HEK293 (cell line): Measurements from ENCODE around the gene NPW.
A peak's percentile ranks its signal among the peaks of the same experiment; 100 is the strongest.

Source experiments
- CTCF ChIA-PET: fragments of 350-600 bp; formaldehyde crosslinking; extraction: SDS; loops from one replicate; lab custom pipeline; 2021; ENCODE audit warnings: antibody characterized with exemption; lab: Yijun Ruan, JAX
- POLR2A ChIA-PET: fragments of 300-600 bp; formaldehyde crosslinking; extraction: SDS; loops from one replicate; lab custom pipeline; 2020; ENCODE audit warnings: antibody characterized with exemption, inconsistent platforms; lab: Yijun Ruan, JAX
- H3K27ac ChIP-seq: fragments of 200-500 bp; sonication (Bioruptor generic); 2 replicates; pipeline ENCODE4 v1.5.1; 2014; ENCODE audit warnings: low read depth, low read length, control low read depth, inconsistent platforms; ENCODE audit errors: extremely low read depth
- H3K36me3 ChIP-seq, 2 experiments: fragments of 200-500 bp in 1 of 2; sonication (Bioruptor generic) in 1 of 2; 1 replicate in 1 of 2; 2 replicates in 1 of 2; pipeline ENCODE4 v1.5.1; 2014 to 2017; ENCODE audit warnings: inconsistent platforms in 2 of 2, low read length in 2 of 2; ENCODE audit not compliant: control insufficient read depth in 2 of 2, insufficient read depth in 1 of 2
- H3K4me1 ChIP-seq: fragments of 200-500 bp; sonication (Bioruptor generic); 2 replicates; pipeline ENCODE4 v1.5.1; 2014; ENCODE audit warnings: mild to moderate bottlenecking, low read length, inconsistent platforms; ENCODE audit not compliant: control insufficient read depth, insufficient read depth
- H3K4me3 ChIP-seq: 2 replicates; pipeline ENCODE4 v1.5.1; 2011; ENCODE audit warnings: low read depth, mild to moderate bottlenecking, control low read depth, low read length, moderate library complexity
- H3K9me3 ChIP-seq: fragments of 200-500 bp; sonication (Bioruptor generic); 2 replicates; pipeline ENCODE4 v1.5.1; 2014; ENCODE audit warnings: low read depth, low read length, inconsistent platforms; ENCODE audit not compliant: control insufficient read depth, insufficient read depth
- EGR2 ChIP-seq: fragments of 450-650 bp; formaldehyde crosslinking; IDR thresholded peaks from 2 replicates; pipeline ENCODE4 v1.5.1; 2016; ENCODE audit warnings: low read depth, missing biosample characterization, missing genetic modification characterization
- GLI2 ChIP-seq: fragments of 450-650 bp; formaldehyde crosslinking; IDR thresholded peaks from 2 replicates; pipeline ENCODE4; 2017; ENCODE audit warnings: missing biosample characterization, missing genetic modification characterization, low read depth, borderline replicate concordance
- KLF1 ChIP-seq: fragments of 450-650 bp; formaldehyde crosslinking; IDR thresholded peaks from 2 replicates; pipeline ENCODE4 v1.5.1; 2016; ENCODE audit warnings: missing biosample characterization, missing genetic modification characterization
- RBAK ChIP-seq: fragments of 450-650 bp; formaldehyde crosslinking; IDR thresholded peaks from 2 replicates; pipeline ENCODE4 v1.5.1; 2016; ENCODE audit warnings: missing biosample characterization, missing genetic modification characterization
- SP7 ChIP-seq: fragments of 450-650 bp; formaldehyde crosslinking; IDR thresholded peaks from 2 replicates; pipeline ENCODE4 v1.5.1; 2016; ENCODE audit warnings: missing biosample characterization, missing genetic modification characterization
- YY1 ChIP-seq: fragments of 450-650 bp; formaldehyde crosslinking; IDR thresholded peaks from 2 replicates; pipeline ENCODE4 v1.5.1; 2018; ENCODE audit warnings: missing biosample characterization, missing genetic modification characterization
- ZFHX2 ChIP-seq: fragments of 450-650 bp; formaldehyde crosslinking; conservative IDR thresholded peaks from 2 replicates; pipeline ENCODE4 v1.5.1; 2016; ENCODE audit warnings: missing biosample characterization, missing genetic modification characterization
- ZNF114 ChIP-seq: fragments of 450-650 bp; formaldehyde crosslinking; IDR thresholded peaks from 2 replicates; pipeline ENCODE4 v1.5.0; 2017; ENCODE audit warnings: missing biosample characterization, missing genetic modification characterization
- ZNF133 ChIP-seq: fragments of 450-650 bp; formaldehyde crosslinking; IDR thresholded peaks from 2 replicates; pipeline ENCODE4 v1.5.1; 2016; ENCODE audit warnings: missing biosample characterization, missing genetic modification characterization
- ZNF174 ChIP-seq: fragments of 450-650 bp; formaldehyde crosslinking; IDR thresholded peaks from 2 replicates; pipeline ENCODE4 v1.5.0; 2017; ENCODE audit warnings: missing biosample characterization, mild to moderate bottlenecking, missing genetic modification characterization
- ZNF184 ChIP-seq: fragments of 450-650 bp; IDR thresholded peaks from 2 replicates; pipeline ENCODE4 v1.5.1; 2018; ENCODE audit warnings: missing biosample characterization, mild to moderate bottlenecking, missing genetic modification characterization
- ZNF202 ChIP-seq: fragments of 450-650 bp; formaldehyde crosslinking; IDR thresholded peaks from 2 replicates; pipeline ENCODE4 v1.5.1; 2016; ENCODE audit warnings: missing biosample characterization, missing genetic modification characterization, borderline replicate concordance
- ZNF24 ChIP-seq: fragments of 450-650 bp; formaldehyde crosslinking; IDR thresholded peaks from 2 replicates; pipeline ENCODE4 v1.5.1; 2016; ENCODE audit warnings: missing biosample characterization, missing genetic modification characterization
- ZNF423 ChIP-seq: fragments of 450-650 bp; formaldehyde crosslinking; IDR thresholded peaks from 2 replicates; pipeline ENCODE4 v1.5.1; 2016; ENCODE audit warnings: missing biosample characterization, missing genetic modification characterization
- ZNF48 ChIP-seq: fragments of 450-650 bp; formaldehyde crosslinking; IDR thresholded peaks from 2 replicates; pipeline ENCODE4 v1.5.1; 2016; ENCODE audit warnings: missing biosample characterization, missing genetic modification characterization
- ZNF521 ChIP-seq: fragments of 450-650 bp; formaldehyde crosslinking; IDR thresholded peaks from 2 replicates; pipeline ENCODE4 v1.5.1; 2017; ENCODE audit warnings: missing biosample characterization, mild to moderate bottlenecking, missing genetic modification characterization
- ZNF529 ChIP-seq: fragments of 450-650 bp; formaldehyde crosslinking; IDR thresholded peaks from 2 replicates; pipeline ENCODE4 v1.5.1; 2017; ENCODE audit warnings: missing genetic modification characterization, missing biosample characterization; ENCODE audit not compliant: insufficient replicate concordance
- ZNF560 ChIP-seq: fragments of 450-650 bp; formaldehyde crosslinking; IDR thresholded peaks from 2 replicates; pipeline ENCODE4 v1.5.1; 2017; ENCODE audit warnings: missing biosample characterization, missing genetic modification characterization, borderline replicate concordance
- ZNF596 ChIP-seq: fragments of 450-650 bp; IDR thresholded peaks from 2 replicates; pipeline ENCODE4 v1.5.0; 2018; ENCODE audit warnings: missing biosample characterization, mild to moderate bottlenecking, missing genetic modification characterization, moderate library complexity
- ZNF621 ChIP-seq: fragments of 450-650 bp; formaldehyde crosslinking; IDR thresholded peaks from 2 replicates; pipeline ENCODE4 v1.5.1; 2017; ENCODE audit warnings: missing biosample characterization, missing genetic modification characterization
- ZNF701 ChIP-seq: fragments of 450-650 bp; formaldehyde crosslinking; IDR thresholded peaks from 2 replicates; pipeline ENCODE4 v1.5.1; 2016; ENCODE audit warnings: missing biosample characterization, missing genetic modification characterization
- ZNF777 ChIP-seq: fragments of 450-650 bp; formaldehyde crosslinking; IDR thresholded peaks from 2 replicates; pipeline ENCODE4 v1.5.1; 2017; ENCODE audit warnings: missing biosample characterization, missing genetic modification characterization, borderline replicate concordance
- TF ChIP-seq, protein P1 (sequence below): fragments of 450-650 bp; IDR thresholded peaks from 2 replicates; pipeline ENCODE4 v1.5.1; 2018; ENCODE audit warnings: missing biosample characterization, missing genetic modification characterization
- TF ChIP-seq, protein P2 (sequence below): fragments of 450-650 bp; formaldehyde crosslinking; IDR thresholded peaks from 2 replicates; pipeline ENCODE4 v1.5.1; 2016; ENCODE audit warnings: missing biosample characterization, missing genetic modification characterization
- TF ChIP-seq, protein P3 (sequence below): fragments of 450-650 bp; formaldehyde crosslinking; IDR thresholded peaks from 2 replicates; pipeline ENCODE4 v1.5.1; 2016; ENCODE audit warnings: missing biosample characterization, missing genetic modification characterization

Gene NPW

DNA sequence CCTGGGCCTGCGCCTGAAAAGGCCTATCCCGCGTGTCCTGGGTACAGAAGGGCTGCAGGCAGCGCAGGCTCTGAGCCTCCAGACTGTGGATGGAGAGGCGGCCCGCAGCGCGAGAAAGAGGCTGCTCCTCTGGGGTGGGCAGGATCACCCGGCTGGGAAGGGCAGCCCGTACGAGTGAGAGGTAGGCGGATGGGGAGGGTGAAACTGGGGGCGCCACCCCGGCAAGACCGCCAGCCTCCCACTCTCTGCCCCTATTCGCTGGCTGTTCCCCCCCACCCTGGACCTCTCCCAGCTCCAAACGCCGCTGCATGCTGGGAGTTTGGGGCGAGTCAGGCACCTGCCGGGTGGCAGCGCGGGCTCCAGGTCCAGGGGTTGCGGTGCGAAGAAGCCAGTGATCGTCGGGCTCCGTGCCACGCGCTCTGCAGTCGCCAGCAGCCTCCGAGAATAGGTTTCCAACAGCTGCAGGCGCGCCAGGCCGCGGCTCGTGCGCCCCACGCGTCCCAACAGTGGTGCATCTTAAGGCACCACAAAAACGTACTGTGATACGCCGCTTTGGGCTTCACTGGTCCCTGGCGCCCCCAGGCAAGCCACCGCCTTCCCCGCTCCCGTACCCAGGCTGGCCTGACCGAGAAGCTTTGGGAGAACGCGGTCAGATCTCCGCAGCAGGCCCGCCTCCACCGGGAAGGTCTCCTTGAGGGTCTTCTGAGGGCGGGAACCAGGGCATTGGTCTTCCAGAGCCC, 39.4 kb upstream of the NPW start:
- no peak overlapping the region for H3K4me3 ChIP-seq

DNA sequence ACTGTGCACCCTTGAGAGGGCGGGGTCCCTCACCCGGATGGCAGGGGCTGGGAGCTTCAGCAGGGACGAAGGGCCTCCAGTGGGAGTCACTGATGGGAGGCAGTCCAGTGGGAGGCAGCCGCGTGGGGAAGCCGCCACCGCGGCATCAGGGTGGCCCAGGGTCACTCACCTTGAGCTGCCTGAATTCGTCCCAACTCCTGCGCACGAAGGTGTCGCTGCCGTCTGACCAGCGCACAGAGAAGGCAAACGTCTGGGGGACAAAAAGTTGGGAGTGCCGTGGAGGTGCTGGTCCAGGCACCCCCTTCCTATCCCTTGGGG, 38.9 kb upstream of the NPW start:
- ChIA-PET POLR2A (interaction anchor here (1.3 to 10.1 kb wide), 3 partner anchors 15 to 174 kb away, joined by 3 to 76 read pairs (median 8); partner anchors contain the start of genes MSRB1, RPS2 and TRAF7), CTCF (interaction anchor here (0.5 to 0.8 kb wide), 3 partner anchors 15 to 118 kb away, joined by 3 to 4 read pairs (median 3); no protein-coding TSS in a partner anchor)
- Histone ChIP-seq H3K4me1 (peaks cover 7% of the 10 kb centered on the region; the same call in 1 of the 2 replicates), H3K9me3 (no peaks in the 10 kb centered on the region), H3K27ac (no peak overlapping the region), H3K4me3 (no peak overlapping the region), H3K36me3 (peaks cover 0 to 47% of the 10 kb centered on the region in 2 experiments; a peak in 1 of 3 replicates)
- TF ChIP-seq ZNF621 (no peak), ZNF174 (tag by site-specific recombination) (no peak), ZNF114 (tag by site-specific recombination) (no peak)
- TF ChIP-seq, protein P1, sequence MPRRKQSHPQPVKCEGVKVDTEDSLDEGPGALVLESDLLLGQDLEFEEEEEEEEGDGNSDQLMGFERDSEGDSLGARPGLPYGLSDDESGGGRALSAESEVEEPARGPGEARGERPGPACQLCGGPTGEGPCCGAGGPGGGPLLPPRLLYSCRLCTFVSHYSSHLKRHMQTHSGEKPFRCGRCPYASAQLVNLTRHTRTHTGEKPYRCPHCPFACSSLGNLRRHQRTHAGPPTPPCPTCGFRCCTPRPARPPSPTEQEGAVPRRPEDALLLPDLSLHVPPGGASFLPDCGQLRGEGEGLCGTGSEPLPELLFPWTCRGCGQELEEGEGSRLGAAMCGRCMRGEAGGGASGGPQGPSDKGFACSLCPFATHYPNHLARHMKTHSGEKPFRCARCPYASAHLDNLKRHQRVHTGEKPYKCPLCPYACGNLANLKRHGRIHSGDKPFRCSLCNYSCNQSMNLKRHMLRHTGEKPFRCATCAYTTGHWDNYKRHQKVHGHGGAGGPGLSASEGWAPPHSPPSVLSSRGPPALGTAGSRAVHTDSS (tag by site-specific recombination): no peak

More for the DNA sequence above, 39.4 kb upstream of the NPW start:
- CTCF ChIA-PET: interaction anchor here (0.5 to 0.8 kb wide), 2 partner anchors 14 to 118 kb away, joined by 3 to 4 read pairs; no protein-coding TSS in a partner anchor
- Histone ChIP-seq H3K4me1 (peaks cover 7% of the 10 kb centered on the region; the same call in 1 of the 2 replicates), H3K27ac (no peak overlapping the region), H3K9me3 (no peaks in the 10 kb centered on the region), H3K36me3 (peaks cover 0 to 47% of the 10 kb centered on the region in 2 experiments; a peak in 1 of 3 replicates)
- TF ChIP-seq ZNF560 (tag by site-specific recombination): no peak
- TF ChIP-seq GLI2: no peak
- no peak for TF ChIP-seq ZNF777 (tag by site-specific recombination)
- TF ChIP-seq, protein P2, sequence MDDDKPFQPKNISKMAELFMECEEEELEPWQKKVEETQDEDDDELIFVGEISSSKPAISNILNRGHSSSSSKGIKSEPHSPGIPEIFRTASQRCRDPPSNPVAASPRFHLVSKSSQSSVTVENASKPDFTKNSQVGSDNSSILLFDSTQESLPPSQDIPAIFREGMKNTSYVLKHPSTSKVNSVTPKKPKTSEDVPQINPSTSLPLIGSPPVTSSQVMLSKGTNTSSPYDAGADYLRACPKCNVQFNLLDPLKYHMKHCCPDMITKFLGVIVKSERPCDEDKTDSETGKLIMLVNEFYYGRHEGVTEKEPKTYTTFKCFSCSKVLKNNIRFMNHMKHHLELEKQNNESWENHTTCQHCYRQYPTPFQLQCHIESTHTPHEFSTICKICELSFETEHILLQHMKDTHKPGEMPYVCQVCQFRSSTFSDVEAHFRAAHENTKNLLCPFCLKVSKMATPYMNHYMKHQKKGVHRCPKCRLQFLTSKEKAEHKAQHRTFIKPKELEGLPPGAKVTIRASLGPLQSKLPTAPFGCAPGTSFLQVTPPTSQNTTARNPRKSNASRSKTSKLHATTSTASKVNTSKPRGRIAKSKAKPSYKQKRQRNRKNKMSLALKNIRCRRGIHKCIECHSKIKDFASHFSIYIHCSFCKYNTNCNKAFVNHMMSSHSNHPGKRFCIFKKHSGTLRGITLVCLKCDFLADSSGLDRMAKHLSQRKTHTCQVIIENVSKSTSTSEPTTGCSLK (tag by site-specific recombination): no peak
- TF ChIP-seq EGR2 (tag by site-specific recombination): peak; percentile 49
- no peak for TF ChIP-seq YY1
- no peak for TF ChIP-seq ZNF521 (tag by site-specific recombination)
- 0 out of 2 replicates have a peak, but pooled peaks have one; percentile 13 for TF ChIP-seq KLF1 (tag by site-specific recombination)
- no peak for TF ChIP-seq RBAK (tag by site-specific recombination)
- TF ChIP-seq, protein P3, sequence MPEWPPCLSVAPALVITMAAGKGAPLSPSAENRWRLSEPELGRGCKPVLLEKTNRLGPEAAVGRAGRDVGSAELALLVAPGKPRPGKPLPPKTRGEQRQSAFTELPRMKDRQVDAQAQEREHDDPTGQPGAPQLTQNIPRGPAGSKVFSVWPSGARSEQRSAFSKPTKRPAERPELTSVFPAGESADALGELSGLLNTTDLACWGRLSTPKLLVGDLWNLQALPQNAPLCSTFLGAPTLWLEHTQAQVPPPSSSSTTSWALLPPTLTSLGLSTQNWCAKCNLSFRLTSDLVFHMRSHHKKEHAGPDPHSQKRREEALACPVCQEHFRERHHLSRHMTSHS (tag by site-specific recombination): no peak
- TF ChIP-seq ZNF202: no peak
- no peak for TF ChIP-seq ZNF184 (tag by site-specific recombination)
- TF ChIP-seq ZNF596: no peak
- no peak for TF ChIP-seq ZNF701 (tag by site-specific recombination)
- no peak for TF ChIP-seq ZNF423
- no peak for TF ChIP-seq ZNF48 (tag by site-specific recombination)
- TF ChIP-seq ZNF133 (tag by site-specific recombination): no peak
- TF ChIP-seq ZNF24: no peak
- no peak for TF ChIP-seq SP7 (tag by site-specific recombination)
- TF ChIP-seq ZNF529: no peak
- TF ChIP-seq ZFHX2: peak; percentile 29
- TF ChIP-seq ZNF621: no peak
- POLR2A ChIA-PET: interaction anchor here (1.3 to 10.1 kb wide), 3 partner anchors 15 to 198 kb away, joined by 3 to 76 read pairs (median 3); partner anchors contain the start of genes MSRB1, NUBP2, RPS2 and SPSB3
